ENCODE data around the gene FASTKD3.

GRCh38 chr5:7881816-7882215 is 13.0 kb upstream of the FASTKD3 start:
- TF ChIP-seq, protein P1, sequence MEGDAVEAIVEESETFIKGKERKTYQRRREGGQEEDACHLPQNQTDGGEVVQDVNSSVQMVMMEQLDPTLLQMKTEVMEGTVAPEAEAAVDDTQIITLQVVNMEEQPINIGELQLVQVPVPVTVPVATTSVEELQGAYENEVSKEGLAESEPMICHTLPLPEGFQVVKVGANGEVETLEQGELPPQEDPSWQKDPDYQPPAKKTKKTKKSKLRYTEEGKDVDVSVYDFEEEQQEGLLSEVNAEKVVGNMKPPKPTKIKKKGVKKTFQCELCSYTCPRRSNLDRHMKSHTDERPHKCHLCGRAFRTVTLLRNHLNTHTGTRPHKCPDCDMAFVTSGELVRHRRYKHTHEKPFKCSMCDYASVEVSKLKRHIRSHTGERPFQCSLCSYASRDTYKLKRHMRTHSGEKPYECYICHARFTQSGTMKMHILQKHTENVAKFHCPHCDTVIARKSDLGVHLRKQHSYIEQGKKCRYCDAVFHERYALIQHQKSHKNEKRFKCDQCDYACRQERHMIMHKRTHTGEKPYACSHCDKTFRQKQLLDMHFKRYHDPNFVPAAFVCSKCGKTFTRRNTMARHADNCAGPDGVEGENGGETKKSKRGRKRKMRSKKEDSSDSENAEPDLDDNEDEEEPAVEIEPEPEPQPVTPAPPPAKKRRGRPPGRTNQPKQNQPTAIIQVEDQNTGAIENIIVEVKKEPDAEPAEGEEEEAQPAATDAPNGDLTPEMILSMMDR (conservative IDR thresholded peaks at IDR 0.05 in 1 of 2, IDR thresholded peaks at IDR 0.05 in 1 of 2; ENCODE audit: low read depth in 1 of 2, low read length in 2 of 2) = no peak
- TF ChIP-seq EZH2 (IDR thresholded peaks at IDR 0.05; ENCODE audit: low read length, missing control alignments) = no peak

Measured in fibroblast of lung (primary cell).